Smooth muscle cell (in vitro differentiated cells): Measurements from ENCODE around the gene NUDT9. TPM values are rescaled to one million over a fixed set of nuclear protein-coding genes. Genes with fewer than 3 reads are reported as not detected.
"Not testable (repeated sequence)": the region's sequence is repeated elsewhere in the genome, so short reads cannot be mapped to it uniquely, and the experiment has no call there.

Source experiments
- DNase-seq: peaks from one replicate; lab custom pipeline; 2025; ENCODE audit not compliant: unreplicated experiment; lab: John Stamatoyannopoulos, UW
- H2AFZ ChIP-seq: fragments of 200-600 bp; sonication (generic); 2 replicates; pipeline ENCODE4 v1.6.0; 2016; ENCODE audit warnings: antibody characterized with exemption, low read depth, mild to moderate bottlenecking
- H3F3A ChIP-seq: fragments of 200-600 bp; sonication (generic); 2 replicates; pipeline ENCODE4 v1.6.0; 2017; ENCODE audit warnings: antibody characterized with exemption, low read depth
- H3K27ac ChIP-seq: fragments of 200-600 bp; sonication (generic); 2 replicates; pipeline ENCODE4 v1.5.1; 2016; ENCODE audit warnings: low read depth, mild to moderate bottlenecking
- H3K27me3 ChIP-seq: fragments of 200-600 bp; sonication (generic); 2 replicates; pipeline ENCODE4 v1.6.1; 2016; ENCODE audit warnings: low read depth, mild to moderate bottlenecking
- H3K36me3 ChIP-seq: fragments of 200-600 bp; sonication (generic); 2 replicates; pipeline ENCODE4 v1.5.1; 2016; ENCODE audit warnings: low read depth
- H3K4me1 ChIP-seq: fragments of 200-600 bp; sonication (generic); 2 replicates; pipeline ENCODE4 v1.5.1; 2016; ENCODE audit warnings: low read depth
- H3K4me2 ChIP-seq: fragments of 200-600 bp; sonication (generic); 2 replicates; pipeline ENCODE4 v1.6.0; 2016; ENCODE audit warnings: mild to moderate bottlenecking
- H3K4me3 ChIP-seq: fragments of 200-600 bp; sonication (generic); 2 replicates; pipeline ENCODE4 v1.5.1; 2016; ENCODE audit warnings: mild to moderate bottlenecking
- H3K79me2 ChIP-seq: fragments of 200-600 bp; sonication (generic); 2 replicates; pipeline ENCODE4 v1.6.0; 2016; ENCODE audit warnings: low read depth, mild to moderate bottlenecking
- H3K9ac ChIP-seq: fragments of 200-600 bp; sonication (generic); 2 replicates; pipeline ENCODE4 v1.6.0; 2016; ENCODE audit warnings: low read depth
- H3K9me3 ChIP-seq: fragments of 200-600 bp; sonication (generic); replicated peaks from 2 replicates; pipeline ENCODE4 v1.5.1; 2016; ENCODE audit warnings: low read depth
- H4K20me1 ChIP-seq: fragments of 200-600 bp; sonication (generic); 2 replicates; pipeline ENCODE4 v1.6.0; 2016; ENCODE audit warnings: low read depth
- CTCF ChIP-seq: fragments of 200-600 bp; sonication (generic); IDR thresholded peaks from 2 replicates; pipeline ENCODE4 v1.5.1; 2017; ENCODE audit warnings: borderline replicate concordance, mild to moderate bottlenecking, antibody characterized with exemption; ENCODE audit not compliant: insufficient read depth, poor library complexity, severe bottlenecking
- WGBS: methylation state at CpG from one replicate; pipeline ENCODE4 v1.1.7; 2016; ENCODE audit warnings: low lambda C conversion rate; 5-methylcytosine and 5-hydroxymethylcytosine counted together
- polyA plus RNA-seq: library from polyadenylated mRNA; unstranded; fragments of >200 nt; fragmentation: Nextera tagmentation; extraction: Ambion mirVana; gene quantifications from 2 replicates; pipeline ENCODE4 v1.2.1, GENCODE V29; 2016
- total RNA-seq: library from RNA; depleted of rRNA; stranded (reverse); fragments of >200 nt; gene quantifications from 2 replicates; pipeline ENCODE4 v1.2.3, GENCODE V29; 2014

The NUDT9 gene
- total and polyA plus RNA-seq, 2 experiments from 2014 or later, result 10.5 to 26.5 TPM

GRCh38 chr4:87442889-87443288 lies 20.5 kb downstream of the NUDT9 start:
- Histone ChIP-seq H3F3A (no peaks in the 10 kb centered on the region), H2AFZ (no peak overlapping the region), H3K4me2 (no peak overlapping the region), H3K79me2 (no peaks in the 10 kb centered on the region), H3K27ac (no peak overlapping the region), H3K4me1 (no peaks in the 10 kb centered on the region), H3K9ac (no peak overlapping the region), H3K27me3 (no peaks in the 10 kb centered on the region), H3K4me3 (no peak overlapping the region), H4K20me1 (no peaks in the 10 kb centered on the region), H3K9me3 (no peaks in the 10 kb centered on the region), H3K36me3 (peaks cover 11% of the 10 kb centered on the region)
- no peak for DNase-seq
- WGBS, result 96% methylated on average over 3 of the region's 3 CpGs
- TF ChIP-seq CTCF, result no peak

- Histone ChIP-seq H3K4me2 (no peak overlapping the region), H3K36me3 (peaks cover 11% of the 10 kb centered on the region), H3K4me1 (no peaks in the 10 kb centered on the region), H3F3A (no peaks in the 10 kb centered on the region), H2AFZ (no peak overlapping the region), H3K27ac (no peak overlapping the region), H3K9me3 (no peaks in the 10 kb centered on the region), H3K27me3 (no peaks in the 10 kb centered on the region), H3K79me2 (no peaks in the 10 kb centered on the region), H4K20me1 (no peaks in the 10 kb centered on the region), H3K4me3 (no peak overlapping the region), H3K9ac (no peak overlapping the region)
- DNase-seq, result no peak
- 95% methylated on average over 1 of the region's 1 CpG for WGBS
- no peak for TF ChIP-seq CTCF
Observed at GRCh38 chr4:87444741-87445140, 22.4 kb downstream of the NUDT9 start.

- no peak overlapping the region for H3K27ac ChIP-seq
- no peak overlapping the region for H3K4me3 ChIP-seq
- H3K9ac ChIP-seq, result no peak overlapping the region
- H4K20me1 ChIP-seq, result no peaks in the 10 kb centered on the region
- no peaks in the 10 kb centered on the region for H3K9me3 ChIP-seq
- H3K4me1 ChIP-seq, result no peaks in the 10 kb centered on the region
- DNase-seq, result no peak
- no peaks in the 10 kb centered on the region for H3K27me3 ChIP-seq
- peaks cover 16% of the 10 kb centered on the region for H3K36me3 ChIP-seq
- H3K79me2 ChIP-seq, result no peaks in the 10 kb centered on the region
- H3K4me2 ChIP-seq, result no peak overlapping the region
- WGBS, result 85% methylated on average over 3 of the region's 3 CpGs
- H3F3A ChIP-seq, result no peaks in the 10 kb centered on the region
- TF ChIP-seq CTCF, result no peak
- H2AFZ ChIP-seq, result no peak overlapping the region
Observed at GRCh38 chr4:87445964-87446363, 23.6 kb downstream of the NUDT9 start.

- H3K4me3 ChIP-seq, H3F3A ChIP-seq, H3K9me3 ChIP-seq, H3K27me3 ChIP-seq, H3K9ac ChIP-seq, H3K4me2 ChIP-seq, H3K79me2 ChIP-seq, DNase-seq, H3K4me1 ChIP-seq, H2AFZ ChIP-seq, H4K20me1 ChIP-seq, H3K27ac ChIP-seq: not testable (repeated sequence)
- 73% methylated on average over 6 of the region's 6 CpGs for WGBS
- H3K36me3 ChIP-seq, result peaks cover 16% of the 10 kb centered on the region
Observed at GRCh38 chr4:87446375-87446774, 24.0 kb downstream of the NUDT9 start.
